Measurements from ENCODE around the gene ARIH1.
"Not testable (repeated sequence)": the region's sequence is repeated elsewhere in the genome, so short reads cannot be mapped to it uniquely, and the experiment has no call there.

The ARIH1 gene

DNA sequence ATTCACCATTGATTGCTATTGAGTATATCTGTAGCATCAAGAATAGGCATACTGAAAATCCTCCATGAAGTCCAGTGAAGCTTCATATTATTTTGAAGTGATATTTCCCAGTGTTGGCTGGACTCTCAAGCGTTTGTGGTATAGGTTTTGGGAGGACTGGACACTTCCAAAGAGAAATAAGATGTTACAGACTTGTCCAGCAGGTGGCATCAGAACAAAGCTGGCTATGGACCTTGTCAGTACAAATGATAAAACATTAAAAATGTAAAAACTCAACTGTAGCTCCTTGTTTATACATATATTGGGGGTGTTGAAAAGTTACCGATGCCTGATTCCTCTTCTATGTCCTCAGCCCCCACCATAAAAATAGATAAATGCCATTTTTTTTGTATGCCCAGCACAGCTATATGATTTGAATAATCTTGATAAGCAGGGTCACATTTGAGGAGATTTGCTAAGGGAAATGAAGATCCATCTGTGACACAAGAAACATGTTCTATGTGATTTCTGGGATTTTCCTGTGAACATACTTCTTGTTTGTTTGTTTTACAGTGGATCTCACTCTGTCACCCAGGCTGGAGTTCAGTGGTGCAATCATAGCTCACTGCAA, 125.8 kb downstream of the ARIH1 start:
- DNase-seq = peak in 2 of 56 donors; percentile 21 to 42

DNA sequence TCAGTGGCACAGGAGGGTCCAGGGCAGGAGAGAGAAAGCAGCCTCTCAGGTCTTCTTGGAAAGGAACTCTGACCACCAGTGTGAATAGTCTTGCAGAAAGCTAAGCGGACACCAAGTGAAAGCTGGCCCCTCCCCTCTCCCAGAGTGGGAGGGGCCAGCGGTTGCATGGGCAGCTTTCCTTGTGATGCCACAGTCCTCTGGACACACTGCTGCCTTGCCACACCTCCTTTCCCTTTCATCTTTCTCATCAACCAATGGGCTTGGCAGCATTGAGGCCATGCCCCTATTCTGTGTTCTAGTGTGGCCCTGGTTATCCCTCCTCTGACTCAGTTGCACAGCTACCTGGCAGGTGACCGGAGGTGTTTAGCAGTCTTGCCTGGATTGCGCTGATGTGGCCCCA, 130.7 kb downstream of the ARIH1 start:
- DNase-seq = no peak

DNA sequence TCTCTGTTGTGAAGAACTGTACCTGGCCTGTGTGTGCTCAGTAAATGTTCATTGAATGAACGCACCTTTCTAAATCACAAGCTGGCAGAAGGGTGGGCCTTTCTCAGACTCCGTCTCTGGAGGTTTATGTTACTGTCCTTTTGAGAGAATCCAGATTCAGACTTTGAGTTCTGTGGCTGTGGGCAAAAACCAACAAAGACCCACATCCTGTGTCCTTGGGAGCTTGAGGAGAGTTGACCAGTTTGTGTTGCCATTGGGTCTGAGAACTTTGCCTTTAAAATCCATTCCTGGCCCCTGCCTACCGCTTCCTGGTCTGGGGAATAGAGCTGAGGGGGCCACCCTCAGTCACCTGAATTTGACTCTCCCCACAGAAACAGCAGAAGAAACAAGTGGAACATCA, 134.0 kb downstream of the ARIH1 start:
- not testable (repeated sequence) for DNase-seq

GRCh38 chr15:72609862-72610261, 135.7 kb downstream of the ARIH1 start:
- no peak for DNase-seq

GRCh38 chr15:72612324-72612723, 138.2 kb downstream of the ARIH1 start:
- not testable (repeated sequence) for DNase-seq

GRCh38 chr15:72614810-72615532, 140.8 kb downstream of the ARIH1 start:
- no peak for DNase-seq

- peak in 4 of 56 donors; percentile 5 to 29 (median 12) for DNase-seq
Measured at GRCh38 chr15:72615533-72616233, 141.6 kb downstream of the ARIH1 start.

DNA sequence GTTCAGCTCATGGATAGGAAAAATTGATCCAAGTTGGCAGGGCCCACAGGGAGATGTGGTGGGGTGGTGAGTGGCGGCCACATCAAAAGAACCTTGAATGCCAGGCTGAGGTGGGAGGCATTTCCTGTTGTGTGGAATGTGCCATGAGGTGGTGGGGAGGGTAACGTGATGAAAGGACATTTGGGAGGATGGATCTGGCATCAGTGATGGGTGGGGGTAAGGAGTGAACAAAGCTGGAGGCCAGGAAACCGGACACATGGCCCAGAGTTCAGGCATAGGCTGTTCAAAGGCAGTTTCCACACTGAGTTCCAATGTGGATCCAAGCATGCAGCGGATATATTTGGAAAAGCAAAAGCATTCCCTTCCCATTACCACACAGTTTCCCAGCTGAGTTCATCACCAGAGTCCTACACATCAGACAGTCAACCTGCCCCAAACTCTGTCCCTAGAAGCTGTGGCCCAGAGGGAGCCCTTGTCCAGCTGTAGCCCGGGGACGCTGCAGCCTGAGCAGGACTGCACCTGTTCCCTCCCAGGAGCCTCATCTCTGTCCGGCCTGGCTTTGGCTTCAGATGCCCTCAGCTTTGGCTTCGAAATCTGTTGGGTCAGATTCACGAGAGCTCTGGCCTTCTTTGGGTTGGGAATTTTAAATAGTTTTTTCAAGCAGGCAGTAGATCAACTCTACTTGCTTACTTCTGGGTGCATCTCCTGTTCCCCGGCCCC, 142.5 kb downstream of the ARIH1 start:
- no peak for DNase-seq

DNA sequence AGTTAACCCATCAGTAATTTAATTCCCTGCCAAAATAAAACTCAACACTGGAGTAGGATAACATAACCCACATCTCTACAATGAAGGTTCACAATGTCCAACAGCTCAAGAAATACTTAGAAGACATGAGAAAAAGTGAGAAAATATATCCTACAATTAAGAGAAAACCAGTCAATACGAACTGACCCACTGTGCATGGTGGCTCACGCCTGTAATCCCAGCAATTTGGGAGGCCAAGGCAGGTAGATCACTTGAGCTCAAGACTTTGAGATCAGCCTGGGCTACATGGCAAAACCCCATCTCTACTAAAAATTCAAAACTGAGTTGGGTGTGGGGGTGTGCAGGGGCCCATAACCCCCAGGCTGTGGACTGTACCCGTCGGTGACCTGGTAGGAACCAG, 149.7 kb downstream of the ARIH1 start:
- DNase-seq = not testable (repeated sequence)

DNA sequence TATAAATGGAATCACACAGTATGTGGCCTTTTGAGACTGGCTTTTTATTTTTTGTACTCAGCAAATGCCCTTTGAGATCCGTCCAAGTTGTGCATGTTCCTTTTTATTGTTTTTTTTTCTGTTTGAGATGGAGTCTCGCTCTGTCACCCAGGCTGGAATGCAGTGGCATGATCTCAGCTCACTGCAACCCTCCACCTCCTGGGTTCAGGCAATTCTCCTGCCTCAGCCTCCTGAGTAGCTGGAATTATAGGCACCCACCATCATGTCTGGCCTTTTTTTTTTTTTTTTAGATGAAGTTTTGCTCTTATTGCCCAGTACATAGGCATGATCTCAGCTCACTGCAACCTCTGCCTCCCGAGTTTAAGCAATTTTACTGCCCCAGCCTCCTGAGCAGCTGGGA, 152.0 kb downstream of the ARIH1 start:
- DNase-seq = not testable (repeated sequence)

- DNase-seq = not testable (repeated sequence)
Measured at GRCh38 chr15:72628249-72629067, 154.3 kb downstream of the ARIH1 start.

DNA sequence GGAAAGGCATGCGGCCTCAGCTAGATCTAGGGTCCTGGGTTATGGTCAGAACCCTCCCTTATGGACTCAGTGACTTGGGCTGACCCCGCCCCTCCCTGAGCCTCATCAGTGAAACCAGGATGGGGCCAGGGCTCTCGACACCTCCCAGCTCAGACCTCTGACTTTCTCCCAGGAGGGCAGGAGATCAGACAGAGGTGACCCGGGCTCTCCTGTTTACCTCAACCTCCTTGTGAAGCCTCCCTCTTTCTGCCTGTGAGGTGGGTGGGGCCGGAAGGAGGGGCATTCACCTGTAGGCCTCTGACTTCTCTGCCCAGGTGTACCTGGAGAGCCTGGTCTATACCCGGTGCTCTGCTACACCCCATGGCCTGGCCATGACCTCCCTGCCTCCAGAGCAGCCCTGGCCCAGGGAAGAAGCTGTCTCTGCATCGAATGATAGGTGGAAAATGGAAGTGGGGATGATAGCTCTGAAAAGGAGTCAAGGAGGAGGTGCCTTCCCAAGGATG, 155.0 kb downstream of the ARIH1 start:
- not testable (repeated sequence) for DNase-seq

DNA sequence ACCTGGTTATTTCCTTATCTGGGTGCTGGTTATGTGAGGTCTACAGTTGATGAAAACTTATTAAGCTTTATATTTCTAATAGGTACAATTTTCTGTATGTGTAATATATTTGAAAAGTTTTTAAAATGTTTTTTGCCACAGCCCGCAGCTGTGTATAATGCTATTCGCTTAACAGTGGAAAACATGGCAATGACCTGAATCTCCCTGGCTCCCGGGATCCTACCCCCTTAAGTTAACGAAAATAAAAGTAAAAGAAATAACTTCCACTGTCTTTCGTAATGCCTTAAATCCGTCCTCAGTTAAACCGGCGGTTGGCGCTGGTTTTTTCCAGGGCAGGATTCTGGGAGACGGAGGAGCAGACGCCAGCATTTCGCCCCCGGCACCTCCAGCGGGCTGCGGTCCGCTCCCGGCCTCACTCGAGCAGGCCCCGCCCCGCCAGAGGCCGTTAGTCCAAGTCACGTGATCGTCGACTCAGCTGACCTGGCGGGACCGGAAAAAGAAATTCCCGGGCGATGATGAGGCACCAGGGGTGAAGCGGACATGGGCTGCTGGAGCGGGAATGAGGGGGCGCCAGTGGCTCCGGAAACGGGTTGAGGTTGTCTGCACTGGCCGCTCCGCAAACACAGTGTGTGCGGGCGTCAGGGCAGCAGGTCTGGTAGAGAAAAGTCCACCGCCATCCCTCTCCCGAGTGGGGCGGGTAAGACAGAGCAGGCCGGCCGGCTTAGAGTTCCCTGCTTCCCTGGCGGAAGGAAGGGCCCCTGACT, 162.6 kb downstream of the ARIH1 start:
- not testable (repeated sequence) for DNase-seq

- not testable (repeated sequence) for DNase-seq
Measured at GRCh38 chr15:72639759-72640483, 165.8 kb downstream of the ARIH1 start.

GRCh38 chr15:72642271-72642670, 168.1 kb downstream of the ARIH1 start:
- DNase-seq = not testable (repeated sequence)

GRCh38 chr15:72648631-72649253, 174.6 kb downstream of the ARIH1 start:
- not testable (repeated sequence) for DNase-seq

Data from amygdala (tissue), 56 donors.